Measurements from ENCODE around the gene TUT1.

DNA sequence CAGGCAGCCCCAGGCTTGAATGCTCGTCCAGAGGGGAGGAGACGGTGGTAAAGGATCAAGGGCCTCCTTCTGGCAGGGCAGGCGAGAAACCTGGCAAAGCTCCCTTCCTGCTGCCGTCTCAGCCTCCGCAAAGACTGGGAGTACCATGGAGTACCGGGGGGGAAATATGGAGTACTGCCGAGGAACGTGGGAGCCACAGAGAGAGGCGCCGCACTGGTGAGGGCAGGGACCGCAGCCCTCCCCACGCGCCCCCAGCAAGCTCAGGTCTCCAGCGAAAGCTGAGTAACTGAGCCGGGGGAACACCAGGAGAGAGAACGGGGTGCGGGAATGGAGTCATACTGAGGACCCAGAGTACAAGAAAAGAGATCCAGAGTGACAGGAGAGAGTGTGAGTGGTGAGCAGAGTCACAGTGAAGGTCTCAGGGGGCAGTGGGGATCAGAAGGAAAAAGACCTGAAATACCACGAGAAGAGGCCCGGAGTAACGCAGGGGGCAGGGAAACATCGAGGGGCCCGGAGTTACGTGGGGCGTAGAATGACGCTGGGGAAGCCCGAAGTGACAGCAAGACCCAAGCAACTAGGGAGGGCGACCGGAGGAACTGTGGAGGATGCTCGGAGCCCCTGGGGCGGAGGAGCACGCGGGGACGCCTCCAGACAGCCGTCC is 20.5 kb upstream of the TUT1 start:
- no peak for TF ChIP-seq EZH2phosphoT487 (IDR thresholded peaks at IDR 0.05; ENCODE audit: insufficient read depth, low read depth)
- no peak for TF ChIP-seq EZH2 (IDR thresholded peaks at IDR 0.05; ENCODE audit: insufficient read depth, poor library complexity, severe bottlenecking)

All from GM23248 (cell line).